ENCODE measurements around the gene MRPL39.
A peak's percentile ranks its signal among the peaks of the same experiment; 100 is the strongest.

- TF ChIP-seq, protein P1, sequence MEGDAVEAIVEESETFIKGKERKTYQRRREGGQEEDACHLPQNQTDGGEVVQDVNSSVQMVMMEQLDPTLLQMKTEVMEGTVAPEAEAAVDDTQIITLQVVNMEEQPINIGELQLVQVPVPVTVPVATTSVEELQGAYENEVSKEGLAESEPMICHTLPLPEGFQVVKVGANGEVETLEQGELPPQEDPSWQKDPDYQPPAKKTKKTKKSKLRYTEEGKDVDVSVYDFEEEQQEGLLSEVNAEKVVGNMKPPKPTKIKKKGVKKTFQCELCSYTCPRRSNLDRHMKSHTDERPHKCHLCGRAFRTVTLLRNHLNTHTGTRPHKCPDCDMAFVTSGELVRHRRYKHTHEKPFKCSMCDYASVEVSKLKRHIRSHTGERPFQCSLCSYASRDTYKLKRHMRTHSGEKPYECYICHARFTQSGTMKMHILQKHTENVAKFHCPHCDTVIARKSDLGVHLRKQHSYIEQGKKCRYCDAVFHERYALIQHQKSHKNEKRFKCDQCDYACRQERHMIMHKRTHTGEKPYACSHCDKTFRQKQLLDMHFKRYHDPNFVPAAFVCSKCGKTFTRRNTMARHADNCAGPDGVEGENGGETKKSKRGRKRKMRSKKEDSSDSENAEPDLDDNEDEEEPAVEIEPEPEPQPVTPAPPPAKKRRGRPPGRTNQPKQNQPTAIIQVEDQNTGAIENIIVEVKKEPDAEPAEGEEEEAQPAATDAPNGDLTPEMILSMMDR (IDR thresholded peaks at IDR 0.05; ENCODE audit: extremely low read depth in 1 of 2, insufficient read depth in 1 of 2, low read depth in 1 of 2, low read length in 2 of 2): no peak
- TF ChIP-seq POLR2A (IDR thresholded peaks at IDR 0.05; ENCODE audit: low read depth, low read length): no peak
- TF ChIP-seq MAX (IDR thresholded peaks at IDR 0.05; ENCODE audit: insufficient read depth, insufficient read length): no peak
- peak; percentile 92 for TF ChIP-seq JUN (IDR thresholded peaks at IDR 0.05; ENCODE audit: borderline replicate concordance, insufficient read depth, insufficient read length, low read depth)
- TF ChIP-seq MYC (IDR thresholded peaks at IDR 0.05; ENCODE audit: low read depth, low read length): no peak
These were observed 33.7 kb downstream of the MRPL39 start for GRCh38 chr21:25573409-25574206.

Measured in endothelial cell of umbilical vein (primary cell).